CD14-positive monocyte (primary cell): ENCODE data around the gene KCNN3. TPM values are rescaled to one million over a fixed set of nuclear protein-coding genes. Genes with fewer than 3 reads are reported as not detected.

Experiments used
- DNase-seq, 3 donors: peaks; one replicate each; pipeline ENCODE4 v3.0.0-alpha.2; 2011 to 2022
- H2AFZ ChIP-seq: 2 replicates; pipeline ENCODE4 v1.6.0; 2012; ENCODE audit warnings: mild to moderate bottlenecking, low read depth, low read length, inconsistent platforms; ENCODE audit not compliant: insufficient read depth, poor library complexity, severe bottlenecking
- H3K27ac ChIP-seq, 2 donors: 1 replicate in 1 of 2; 2 replicates in 1 of 2; pipeline ENCODE4 v1.5.1; 2012 to 2013; ENCODE audit warnings: low read length in 2 of 2, control low read depth in 1 of 2, inconsistent platforms in 1 of 2, low read depth in 1 of 2, mild to moderate bottlenecking in 1 of 2
- H3K27me3 ChIP-seq, 2 donors: one replicate each; pipeline versions ENCODE4 v1.6.0 to v1.6.1; 2011 to 2013; ENCODE audit warnings: low read length in 2 of 2; ENCODE audit not compliant: control insufficient read depth in 2 of 2, insufficient read depth in 2 of 2
- H3K36me3 ChIP-seq, 2 donors: replicated peaks in 1 of 2; 1 replicate in 1 of 2; 2 replicates in 1 of 2; pipeline versions ENCODE4 v1.5.1 to v1.6.1; 2012 to 2013; ENCODE audit warnings: low read length in 2 of 2, control low read depth in 1 of 2, inconsistent platforms in 1 of 2, mild to moderate bottlenecking in 1 of 2; ENCODE audit not compliant: insufficient read depth in 2 of 2, control insufficient read depth in 1 of 2
- H3K4me1 ChIP-seq, 2 donors: 1 replicate in 1 of 2; 2 replicates in 1 of 2; pipeline versions ENCODE4 v1.5.1 to v1.6.1; 2012 to 2013; ENCODE audit warnings: low read length in 2 of 2, control low read depth in 1 of 2, inconsistent platforms in 1 of 2, mild to moderate bottlenecking in 1 of 2, moderate library complexity in 1 of 2; ENCODE audit not compliant: insufficient read depth in 2 of 2, control insufficient read depth in 1 of 2
- H3K4me2 ChIP-seq: replicated peaks from 2 replicates; pipeline ENCODE3; 2012; ENCODE audit warnings: low read length, moderate library complexity, mild to moderate bottlenecking; ENCODE audit not compliant: poor library complexity, severe bottlenecking; ENCODE audit errors: extremely low read depth
- H3K4me3 ChIP-seq, 3 experiments: fragments of 200-600 bp in 1 of 3; sonication (generic) in 1 of 3; replicated peaks in 1 of 3; 1 replicate in 2 of 3; 2 replicates in 1 of 3; pipeline ENCODE4 v1.5.1; 2011 to 2013; ENCODE audit warnings: low read length in 3 of 3, mild to moderate bottlenecking in 3 of 3, control low read depth in 2 of 3, low read depth in 2 of 3, inconsistent platforms in 1 of 3, moderate library complexity in 1 of 3
- H3K79me2 ChIP-seq: 2 replicates; pipeline ENCODE4 v1.6.0; 2012; ENCODE audit warnings: mild to moderate bottlenecking, control low read depth, inconsistent platforms, low read length, moderate library complexity; ENCODE audit not compliant: insufficient read depth
- H3K9ac ChIP-seq: 2 replicates; pipeline ENCODE4 v1.6.0; 2017; ENCODE audit warnings: low read length, mild to moderate bottlenecking; ENCODE audit not compliant: insufficient read depth, poor library complexity, severe bottlenecking
- H3K9me3 ChIP-seq, 2 donors: replicated peaks in 1 of 2; 1 replicate in 1 of 2; 2 replicates in 1 of 2; pipeline versions ENCODE4 v1.5.1 to v1.6.1; 2012 to 2013; ENCODE audit warnings: low read length in 2 of 2, control low read depth in 1 of 2; ENCODE audit not compliant: control insufficient read depth in 1 of 2, insufficient read depth in 1 of 2
- H4K20me1 ChIP-seq: 2 replicates; pipeline ENCODE4 v1.6.0; 2012; ENCODE audit warnings: mild to moderate bottlenecking, low read length, control low read depth, moderate library complexity; ENCODE audit not compliant: insufficient read depth
- H3K27ac Mint-ChIP-seq, 7 donors: one replicate each; pipeline ENCODE4 v1.8.0; 2020; ENCODE audit warnings: mild to moderate bottlenecking in 7 of 7, mixed read lengths in 7 of 7, moderate library complexity in 6 of 7, inconsistent platforms in 2 of 7
- H3K27me3 Mint-ChIP-seq, 3 donors: one replicate each; pipeline ENCODE4 v1.8.0; 2021 to 2022; ENCODE audit warnings: low read depth in 3 of 3, mild to moderate bottlenecking in 3 of 3, mixed read lengths in 3 of 3, moderate library complexity in 3 of 3, inconsistent platforms in 1 of 3
- H3K36me3 Mint-ChIP-seq, 2 donors: one replicate each; pipeline ENCODE4 v1.8.0; 2020; ENCODE audit warnings: mixed read lengths in 2 of 2, inconsistent platforms in 1 of 2, mild to moderate bottlenecking in 1 of 2
- H3K4me1 Mint-ChIP-seq: one replicate; pipeline ENCODE4 v1.8.0; 2020; ENCODE audit warnings: mild to moderate bottlenecking, mixed read lengths
- H3K4me3 Mint-ChIP-seq, 2 donors: one replicate each; pipeline ENCODE4 v1.8.0; 2020; ENCODE audit warnings: mild to moderate bottlenecking in 2 of 2, mixed read lengths in 2 of 2, moderate library complexity in 1 of 2
- H3K9me3 Mint-ChIP-seq, 7 donors: one replicate each; pipeline ENCODE4 v1.8.0; 2020 to 2022; ENCODE audit warnings: mixed read lengths in 7 of 7, mild to moderate bottlenecking in 6 of 7, moderate library complexity in 6 of 7, inconsistent platforms in 2 of 7
- whole genome bisulfite sequencing: methylation state at CpG from one replicate; pipeline ENCODE4 v1.1.5; 2013; ENCODE audit warnings: missing lambda C conversion rate; ENCODE audit not compliant: insufficient coverage; 5-methylcytosine and 5-hydroxymethylcytosine counted together
- intact Hi-C, 2 donors: fragments of 100-400 bp; cut with micrococcal nuclease; formaldehyde crosslinking; loops; one replicate each; pipeline versions ENCODE4 v1.15.0 to v1.15.1; 2023
- polyA plus RNA-seq, 3 donors: library from polyadenylated mRNA; depleted of rRNA in 1 of 3; unstranded in 2 of 3; stranded (reverse) in 1 of 3; fragments of 300-500 nt in 2 of 3; fragments of >200 nt in 1 of 3; fragmentation: Illumina TruSeq in 2 of 3; gene quantifications; 1 replicate in 2 of 3; 2 replicates in 1 of 3; pipeline ENCODE4 v1.2.3, GENCODE V29; 2012 to 2021
- TF ChIP-seq, protein P1 (sequence below): fragments of 200-600 bp; IDR thresholded peaks from one replicate; pipeline ENCODE4 v1.8.0; 2022; ENCODE audit warnings: antibody characterized with exemption, mild to moderate bottlenecking

The KCNN3 gene
- polyA plus RNA-seq, 3 donors = not detected

DNA sequence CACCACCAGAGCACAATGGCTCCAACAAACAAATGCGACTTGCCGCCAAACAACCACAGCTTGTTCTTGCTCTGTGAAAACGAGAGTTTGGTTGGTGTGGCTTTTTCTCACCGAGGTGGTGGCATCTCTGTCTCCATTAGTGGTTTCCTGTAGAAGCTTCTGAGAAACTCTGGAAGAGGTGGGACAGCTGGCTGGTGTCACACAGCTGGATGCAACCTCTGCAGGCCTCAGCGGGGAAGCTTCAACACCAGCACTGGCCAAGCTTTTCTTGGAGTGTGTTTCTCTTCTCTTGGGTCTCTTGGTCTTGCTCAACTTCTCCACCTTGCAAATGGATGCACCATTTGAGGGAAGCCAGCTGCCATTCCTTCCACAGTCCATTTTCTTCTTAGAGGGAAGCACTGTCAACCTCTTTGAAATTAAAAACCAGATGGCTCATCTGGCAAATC is 124.8 kb downstream of the KCNN3 start:
- peaks cover 0 to 3% of the 10 kb centered on the region in 2 donors for H3K36me3 Mint-ChIP-seq
- Histone ChIP-seq H3K79me2 (no peaks in the 10 kb centered on the region), H3K4me2 (no peak overlapping the region), H3K27me3 (no peaks in the 10 kb centered on the region), H3K9me3 (no peaks in the 10 kb centered on the region), H3K4me3 (no peak overlapping the region), H2AFZ (no peak overlapping the region), H3K27ac (no peak overlapping the region), H4K20me1 (no peaks in the 10 kb centered on the region), H3K36me3 (no peaks in the 10 kb centered on the region), H3K9ac (no peak overlapping the region), H3K4me1 (peaks cover 20 to 30% of the 10 kb centered on the region in 2 donors)
- TF ChIP-seq, protein P1, sequence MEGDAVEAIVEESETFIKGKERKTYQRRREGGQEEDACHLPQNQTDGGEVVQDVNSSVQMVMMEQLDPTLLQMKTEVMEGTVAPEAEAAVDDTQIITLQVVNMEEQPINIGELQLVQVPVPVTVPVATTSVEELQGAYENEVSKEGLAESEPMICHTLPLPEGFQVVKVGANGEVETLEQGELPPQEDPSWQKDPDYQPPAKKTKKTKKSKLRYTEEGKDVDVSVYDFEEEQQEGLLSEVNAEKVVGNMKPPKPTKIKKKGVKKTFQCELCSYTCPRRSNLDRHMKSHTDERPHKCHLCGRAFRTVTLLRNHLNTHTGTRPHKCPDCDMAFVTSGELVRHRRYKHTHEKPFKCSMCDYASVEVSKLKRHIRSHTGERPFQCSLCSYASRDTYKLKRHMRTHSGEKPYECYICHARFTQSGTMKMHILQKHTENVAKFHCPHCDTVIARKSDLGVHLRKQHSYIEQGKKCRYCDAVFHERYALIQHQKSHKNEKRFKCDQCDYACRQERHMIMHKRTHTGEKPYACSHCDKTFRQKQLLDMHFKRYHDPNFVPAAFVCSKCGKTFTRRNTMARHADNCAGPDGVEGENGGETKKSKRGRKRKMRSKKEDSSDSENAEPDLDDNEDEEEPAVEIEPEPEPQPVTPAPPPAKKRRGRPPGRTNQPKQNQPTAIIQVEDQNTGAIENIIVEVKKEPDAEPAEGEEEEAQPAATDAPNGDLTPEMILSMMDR = no peak
- no peak for DNase-seq
- H3K4me3 Mint-ChIP-seq = no peak overlapping the region
- H3K27ac Mint-ChIP-seq = no peak overlapping the region
- 0% methylated on average over 2 of the region's 5 CpGs for WGBS
- peaks cover 3 to 8% (median 7%) of the 10 kb centered on the region in 3 donors for H3K27me3 Mint-ChIP-seq
- peaks cover 0 to 3% (median 0%) of the 10 kb centered on the region in 7 donors for H3K9me3 Mint-ChIP-seq
- peaks cover 28% of the 10 kb centered on the region for H3K4me1 Mint-ChIP-seq
- intact Hi-C loops = no loop called here

GRCh38 chr1:154744352-154745035 is 125.6 kb downstream of the KCNN3 start:
- Mint-ChIP-seq H3K27me3 (peaks cover 3 to 8% (median 5%) of the 10 kb centered on the region in 3 donors), H3K4me1 (peaks cover 28% of the 10 kb centered on the region), H3K9me3 (peaks cover 0 to 6% (median 0%) of the 10 kb centered on the region in 7 donors), H3K27ac (no peak overlapping the region), H3K4me3 (no peak overlapping the region), H3K36me3 (peaks cover 0 to 3% of the 10 kb centered on the region in 2 donors)
- peaks cover 20 to 30% of the 10 kb centered on the region in 2 donors for H3K4me1 ChIP-seq
- H3K79me2 ChIP-seq = no peaks in the 10 kb centered on the region
- intact Hi-C loops = no loop called here
- H4K20me1 ChIP-seq = no peaks in the 10 kb centered on the region
- H3K36me3 ChIP-seq = no peaks in the 10 kb centered on the region
- TF ChIP-seq, protein P1 = no peak
- H3K4me2 ChIP-seq = no peak overlapping the region
- DNase-seq = no peak
- no peak overlapping the region for H2AFZ ChIP-seq
- no peak overlapping the region for H3K4me3 ChIP-seq
- 100% methylated on average over 5 of the region's 9 CpGs for WGBS
- no peak overlapping the region for H3K9ac ChIP-seq
- H3K27ac ChIP-seq = no peak overlapping the region
- no peaks in the 10 kb centered on the region for H3K27me3 ChIP-seq
- H3K9me3 ChIP-seq = no peaks in the 10 kb centered on the region
